Suprapubic skin (tissue), 4 donors: ENCODE results near the gene CTXND2.
"Not testable (repeated sequence)": the region's sequence is repeated elsewhere in the genome, so short reads cannot be mapped to it uniquely, and the experiment has no call there.

Experiments used
- EP300 ChIP-seq: sonication (generic); formaldehyde crosslinking; IDR thresholded peaks from one replicate; pipeline ENCODE4 v1.6.1; 2017; ENCODE audit warnings: antibody characterized with exemption
- POLR2A ChIP-seq, 2 donors: fragments of 450-650 bp; IDR thresholded peaks; one replicate each; pipeline ENCODE4 v1.6.1; 2017; ENCODE audit warnings: antibody characterized with exemption in 2 of 2, mild to moderate bottlenecking in 2 of 2, moderate library complexity in 2 of 2
- POLR2AphosphoS5 ChIP-seq, 3 donors: sonication (generic); formaldehyde crosslinking; IDR thresholded peaks; one replicate each; pipeline ENCODE4 v1.6.1; 2017; ENCODE audit warnings: antibody characterized with exemption in 3 of 3
- TF ChIP-seq, protein P1 (sequence below), 2 donors: fragments of 200-600 bp in 1 of 2; fragments of 450-650 bp in 1 of 2; sonication (generic) in 1 of 2; IDR thresholded peaks; one replicate each; pipeline ENCODE4 v1.5.1; 2016 to 2019; ENCODE audit warnings: antibody characterized with exemption in 2 of 2, mild to moderate bottlenecking in 1 of 2, moderate library complexity in 1 of 2

DNA sequence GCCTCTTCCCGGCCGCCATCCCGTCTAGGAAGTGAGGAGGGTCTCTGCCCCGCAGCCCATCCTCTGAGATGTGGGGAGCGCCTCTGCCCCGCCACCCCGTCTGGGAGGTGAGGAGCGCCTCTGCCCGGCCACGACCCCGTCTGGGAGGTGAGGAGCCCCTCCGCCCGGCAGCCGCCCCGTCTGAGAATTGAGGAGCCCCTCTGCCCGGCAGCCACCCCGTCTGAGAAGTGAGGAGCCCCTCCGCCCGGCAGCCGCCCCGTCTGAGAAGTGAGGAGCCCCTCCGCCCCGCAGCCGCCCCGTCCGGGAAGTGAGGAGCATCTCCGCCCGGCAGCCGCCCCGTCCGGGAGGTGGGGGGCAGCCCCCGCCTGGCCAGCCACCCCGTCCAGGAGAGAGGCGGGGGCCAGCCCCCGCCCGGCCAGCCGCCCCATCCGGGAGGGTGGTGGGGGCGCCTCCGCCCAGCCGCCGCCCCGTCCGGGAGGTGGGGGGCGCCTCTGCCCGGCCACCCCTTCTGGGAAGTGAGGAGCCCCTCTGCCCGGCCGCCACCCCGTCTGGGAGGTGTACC, 36.1 kb upstream of the CTXND2 start:
- TF ChIP-seq, protein P1, sequence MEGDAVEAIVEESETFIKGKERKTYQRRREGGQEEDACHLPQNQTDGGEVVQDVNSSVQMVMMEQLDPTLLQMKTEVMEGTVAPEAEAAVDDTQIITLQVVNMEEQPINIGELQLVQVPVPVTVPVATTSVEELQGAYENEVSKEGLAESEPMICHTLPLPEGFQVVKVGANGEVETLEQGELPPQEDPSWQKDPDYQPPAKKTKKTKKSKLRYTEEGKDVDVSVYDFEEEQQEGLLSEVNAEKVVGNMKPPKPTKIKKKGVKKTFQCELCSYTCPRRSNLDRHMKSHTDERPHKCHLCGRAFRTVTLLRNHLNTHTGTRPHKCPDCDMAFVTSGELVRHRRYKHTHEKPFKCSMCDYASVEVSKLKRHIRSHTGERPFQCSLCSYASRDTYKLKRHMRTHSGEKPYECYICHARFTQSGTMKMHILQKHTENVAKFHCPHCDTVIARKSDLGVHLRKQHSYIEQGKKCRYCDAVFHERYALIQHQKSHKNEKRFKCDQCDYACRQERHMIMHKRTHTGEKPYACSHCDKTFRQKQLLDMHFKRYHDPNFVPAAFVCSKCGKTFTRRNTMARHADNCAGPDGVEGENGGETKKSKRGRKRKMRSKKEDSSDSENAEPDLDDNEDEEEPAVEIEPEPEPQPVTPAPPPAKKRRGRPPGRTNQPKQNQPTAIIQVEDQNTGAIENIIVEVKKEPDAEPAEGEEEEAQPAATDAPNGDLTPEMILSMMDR (IDR thresholded peaks at IDR 0.05), result not testable (repeated sequence)
- TF ChIP-seq POLR2A (IDR thresholded peaks at IDR 0.05); EP300; POLR2AphosphoS5 (IDR thresholded peaks at IDR 0.05): not testable (repeated sequence)
